LNCAP (cell line): ENCODE data around the gene TMEM163.

ENCODE experiments used
- TF ChIP-seq, protein P1 (sequence below): fragments of 450-650 bp; IDR thresholded peaks from 2 replicates; pipeline ENCODE4 v1.5.1; 2017; ENCODE audit warnings: mild to moderate bottlenecking

The TMEM163 gene

DNA sequence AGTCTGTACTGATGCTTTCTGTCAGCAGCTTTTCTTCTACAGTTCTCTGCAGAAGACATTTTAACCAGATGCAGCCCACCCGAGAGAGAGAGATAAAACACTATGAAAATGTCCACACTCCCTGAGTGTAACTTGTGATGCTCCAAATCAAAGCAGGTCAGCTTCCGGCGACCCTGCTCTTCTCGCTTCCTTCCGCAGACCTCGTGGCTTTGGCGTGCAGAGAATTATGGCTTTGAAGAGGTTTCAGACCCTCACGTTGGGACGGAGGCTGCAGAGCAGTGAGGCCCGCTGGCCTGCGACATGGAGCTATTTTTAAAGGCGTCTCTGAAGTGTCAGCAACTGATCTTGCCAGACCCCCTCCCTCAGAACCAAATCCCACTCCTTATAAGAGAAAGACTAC is 41.8 kb downstream of the TMEM163 start:
- TF ChIP-seq, protein P1, sequence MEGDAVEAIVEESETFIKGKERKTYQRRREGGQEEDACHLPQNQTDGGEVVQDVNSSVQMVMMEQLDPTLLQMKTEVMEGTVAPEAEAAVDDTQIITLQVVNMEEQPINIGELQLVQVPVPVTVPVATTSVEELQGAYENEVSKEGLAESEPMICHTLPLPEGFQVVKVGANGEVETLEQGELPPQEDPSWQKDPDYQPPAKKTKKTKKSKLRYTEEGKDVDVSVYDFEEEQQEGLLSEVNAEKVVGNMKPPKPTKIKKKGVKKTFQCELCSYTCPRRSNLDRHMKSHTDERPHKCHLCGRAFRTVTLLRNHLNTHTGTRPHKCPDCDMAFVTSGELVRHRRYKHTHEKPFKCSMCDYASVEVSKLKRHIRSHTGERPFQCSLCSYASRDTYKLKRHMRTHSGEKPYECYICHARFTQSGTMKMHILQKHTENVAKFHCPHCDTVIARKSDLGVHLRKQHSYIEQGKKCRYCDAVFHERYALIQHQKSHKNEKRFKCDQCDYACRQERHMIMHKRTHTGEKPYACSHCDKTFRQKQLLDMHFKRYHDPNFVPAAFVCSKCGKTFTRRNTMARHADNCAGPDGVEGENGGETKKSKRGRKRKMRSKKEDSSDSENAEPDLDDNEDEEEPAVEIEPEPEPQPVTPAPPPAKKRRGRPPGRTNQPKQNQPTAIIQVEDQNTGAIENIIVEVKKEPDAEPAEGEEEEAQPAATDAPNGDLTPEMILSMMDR = no peak

DNA sequence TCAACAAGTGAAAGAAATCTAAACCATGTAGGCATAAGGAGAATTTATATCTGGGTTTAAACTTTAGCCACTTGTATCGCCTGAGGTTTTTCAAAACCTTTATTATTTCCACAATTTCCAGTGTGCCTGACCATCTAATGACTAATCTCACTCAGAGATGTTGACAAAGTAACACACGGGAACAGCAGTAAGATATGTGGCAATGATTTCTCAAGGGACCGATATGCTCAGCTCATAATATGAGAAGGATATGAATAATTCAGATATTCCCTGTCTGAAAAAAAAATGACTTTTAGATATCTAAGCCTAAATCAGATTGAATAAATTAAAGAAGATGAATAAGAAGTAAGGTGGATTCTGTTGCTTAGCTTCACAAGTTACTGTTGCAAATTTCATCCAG is 43.5 kb downstream of the TMEM163 start:
- TF ChIP-seq, protein P1 = no peak

DNA sequence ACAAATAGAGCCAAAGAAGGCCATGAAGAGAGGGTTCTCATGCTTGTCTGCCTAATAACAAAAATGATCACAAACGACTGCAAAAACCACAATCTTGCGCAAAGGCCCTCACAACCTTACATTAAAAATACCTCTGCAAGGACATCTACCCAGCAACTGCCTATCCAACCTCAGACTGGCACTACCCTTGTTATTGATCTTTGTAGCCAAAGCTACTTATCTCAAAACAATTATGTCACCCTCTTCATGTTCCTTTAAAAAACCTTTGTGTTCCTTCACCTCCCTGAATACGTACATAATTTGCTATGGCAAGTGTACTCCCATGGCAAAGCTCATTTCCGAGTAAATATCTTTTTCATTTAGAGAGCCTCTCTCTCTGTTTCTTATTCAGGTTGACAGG is 44.1 kb downstream of the TMEM163 start:
- TF ChIP-seq, protein P1 = no peak

DNA sequence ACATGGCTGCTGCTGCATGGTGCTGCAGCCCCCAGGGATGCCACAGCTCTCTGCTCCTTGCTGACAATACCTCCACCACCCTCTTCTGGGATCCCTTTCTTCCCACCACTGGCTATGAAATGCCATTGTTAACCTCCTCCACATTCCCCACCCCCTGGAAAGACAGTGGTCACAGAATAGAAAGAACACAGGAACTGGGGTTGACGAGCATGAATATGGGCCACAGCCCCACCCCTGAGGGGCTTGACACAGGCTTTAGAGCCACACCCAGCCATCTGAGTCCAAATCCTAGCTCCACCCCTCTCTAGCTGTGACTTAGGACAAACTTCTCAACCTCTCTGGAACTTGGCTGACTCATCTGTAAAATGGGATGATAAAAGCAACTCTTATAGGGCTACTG is 47.3 kb downstream of the TMEM163 start:
- TF ChIP-seq, protein P1 = no peak

DNA sequence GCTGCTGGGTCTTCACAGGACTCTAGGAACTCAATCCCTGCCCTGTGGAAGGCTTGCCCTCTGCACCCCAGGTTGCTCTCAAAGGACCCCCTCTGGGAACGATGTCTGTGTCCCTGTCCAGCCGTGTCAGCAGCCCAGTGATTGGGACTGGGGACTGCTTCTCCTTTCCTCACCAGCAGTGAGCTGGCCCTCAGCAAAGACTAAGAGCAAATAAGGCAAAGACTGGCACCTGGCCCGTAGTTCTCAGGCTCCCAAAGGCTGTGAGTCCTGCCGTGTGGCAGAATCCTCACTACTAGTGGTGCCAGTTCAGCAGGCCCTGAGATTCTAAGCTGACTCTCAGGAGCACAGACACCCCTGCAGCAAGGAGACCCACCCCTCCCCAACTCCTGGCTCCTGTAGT is 47.8 kb downstream of the TMEM163 start:
- TF ChIP-seq, protein P1 = no peak

DNA sequence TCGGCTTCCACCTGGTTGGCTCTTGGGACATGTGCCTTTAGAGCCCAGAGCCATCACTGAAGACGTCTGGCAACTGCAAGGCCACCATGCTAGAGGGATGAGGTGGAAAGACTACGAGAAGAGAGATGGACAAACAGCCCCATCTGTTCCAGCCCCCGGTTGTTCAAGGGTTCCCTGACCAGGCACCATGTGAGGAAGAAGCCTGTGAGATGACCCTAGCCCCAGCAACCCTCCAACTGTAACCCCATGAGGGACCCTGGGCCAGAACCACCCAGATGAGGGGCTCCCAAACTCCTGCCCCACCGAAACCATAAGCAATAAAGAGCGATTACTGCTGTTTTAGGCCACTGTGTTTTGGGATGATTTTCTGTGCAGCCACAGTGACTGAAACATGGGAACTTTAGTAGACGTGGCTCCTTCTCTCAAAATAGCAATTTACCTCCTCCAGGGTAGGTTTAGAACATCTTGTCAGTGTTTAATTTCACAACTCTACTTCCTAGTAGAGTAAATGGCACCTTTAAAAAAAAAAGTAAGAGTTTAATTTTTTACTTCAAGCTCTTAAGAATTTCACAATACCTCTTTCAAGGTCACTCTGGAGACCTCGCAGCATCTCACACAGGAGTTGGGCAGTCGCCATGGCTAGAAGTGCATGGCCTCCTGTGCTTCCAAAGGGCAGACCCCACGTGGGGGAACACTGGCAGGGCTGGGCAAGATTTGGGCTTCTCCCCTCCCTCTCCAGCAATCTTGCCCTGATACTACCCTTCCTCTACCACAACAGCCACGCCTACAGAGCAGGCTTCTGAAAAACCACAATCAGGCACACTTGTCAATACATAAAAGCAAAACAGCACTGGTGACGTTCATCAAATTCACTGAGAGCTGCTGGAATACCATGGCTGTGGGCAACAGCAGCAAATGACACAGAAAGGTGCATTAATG is 48.8 kb downstream of the TMEM163 start:
- TF ChIP-seq, protein P1 = no peak

DNA sequence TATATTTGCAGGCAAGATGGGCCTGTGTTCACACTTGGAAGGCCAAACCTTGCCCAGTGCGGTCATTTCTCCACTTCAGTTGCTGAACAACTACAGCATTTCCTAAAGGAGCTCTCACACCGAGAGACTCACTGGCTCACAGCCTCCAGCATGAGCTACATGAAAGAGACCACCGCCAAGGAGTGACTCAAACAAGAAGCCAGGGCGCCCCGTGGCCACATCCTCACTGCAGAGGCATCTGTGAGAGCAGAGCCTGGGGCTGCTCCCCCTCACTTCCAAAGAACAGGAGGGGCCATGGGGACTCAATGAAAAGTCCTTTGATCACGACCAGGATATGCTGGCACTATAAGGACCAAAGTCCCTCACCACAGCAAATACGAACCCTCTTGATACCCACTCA is 50.0 kb downstream of the TMEM163 start:
- TF ChIP-seq, protein P1 = no peak

DNA sequence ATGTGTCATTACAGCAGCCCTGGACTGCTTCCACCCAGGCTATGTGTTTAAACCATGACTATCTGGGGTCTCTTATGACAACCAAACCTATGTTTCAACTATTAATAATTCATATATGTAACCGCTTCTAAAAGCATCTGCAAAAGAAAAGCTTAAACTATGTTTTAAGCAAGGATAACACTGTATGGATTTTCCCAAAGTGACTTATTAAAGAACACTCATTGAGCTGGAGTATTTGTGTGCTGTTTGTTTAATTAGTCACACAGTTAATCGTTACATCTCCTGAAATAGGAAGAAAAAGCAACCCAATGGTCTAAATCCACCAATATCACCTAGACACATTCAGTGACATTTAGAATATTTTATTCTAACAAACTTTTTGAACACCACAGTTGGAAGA is 51.3 kb downstream of the TMEM163 start:
- TF ChIP-seq, protein P1 = no peak
